Psoas muscle (tissue), 8 donors: ENCODE measurements around the gene C14orf119. TPM values are rescaled to one million over a fixed set of nuclear protein-coding genes. Genes with fewer than 3 reads are reported as not detected.

Experiments used
- ATAC-seq, 4 donors: fragments of 200-7000 bp; cut with Tn5 transposase; one replicate each; pipeline ENCODE4 v1.9.1; 2020; ENCODE audit warnings: moderate library complexity in 3 of 4, mild to moderate bottlenecking in 2 of 4
- DNase-seq, 2 donors: peaks; one replicate each; pipeline ENCODE4 v3.0.0-alpha.2; 2020
- H3K27ac ChIP-seq: fragments of 200-600 bp; one replicate; pipeline ENCODE4 v1.8.0; 2022
- H3K27me3 ChIP-seq, 3 donors: fragments of 200-600 bp in 1 of 3; one replicate each; pipeline versions ENCODE4 v1.6.1 to v1.8.0; 2013 to 2022; ENCODE audit warnings: low read length in 2 of 3, mild to moderate bottlenecking in 2 of 3, moderate library complexity in 1 of 3; ENCODE audit not compliant: insufficient read depth in 3 of 3
- H3K36me3 ChIP-seq, 2 donors: fragments of 200-600 bp in 1 of 2; one replicate each; pipeline versions ENCODE4 v1.6.1 to v1.8.0; 2013 to 2022; ENCODE audit warnings: low read depth in 1 of 2, mild to moderate bottlenecking in 1 of 2, moderate library complexity in 1 of 2; ENCODE audit not compliant: insufficient read depth in 1 of 2
- H3K4me1 ChIP-seq: fragments of 200-600 bp; one replicate; pipeline ENCODE4 v1.8.0; 2022
- H3K4me3 ChIP-seq: fragments of 200-600 bp; one replicate; pipeline ENCODE4 v1.8.0; 2022; ENCODE audit warnings: mild to moderate bottlenecking
- H3K9me3 ChIP-seq: fragments of 200-600 bp; one replicate; pipeline ENCODE4 v1.8.0; 2022
- CTCF ChIP-seq: fragments of 200-600 bp; IDR thresholded peaks from one replicate; pipeline ENCODE4 v1.8.0; 2022; ENCODE audit warnings: antibody characterized with exemption
- WGBS, 3 donors: extraction: QIAGEN DNeasy Blood & Tissue Kit; methylation state at CpG; one replicate each; pipeline versions ENCODE4 v1.1.6 to v1.1.7; 2013; 5-methylcytosine and 5-hydroxymethylcytosine counted together
- intact Hi-C, 2 donors: fragments of 100-400 bp; cut with DNase I; formaldehyde crosslinking; loops; one replicate each; pipeline versions ENCODE4 v1.11.0 to v1.14.2; 2022
- polyA plus RNA-seq, 3 donors: library from polyadenylated mRNA; stranded (reverse); fragments of 200-250 nt; gene quantifications; one replicate each; pipeline ENCODE4 v1.2.3, GENCODE V29; 2013
- total RNA-seq, 4 donors: library from RNA; stranded (reverse); fragmentation: NEBNext Ultra II Directional in 2 of 4; extraction: Animal tissue kit (Norgen Biotek cat#: 25700) in 2 of 4; gene quantifications; one replicate each; pipeline versions ENCODE4 v1.2.1 to v1.2.4, GENCODE V29; 2021 to 2023
- donor health status: healthy with polysubstance abuse.
- donor health status: DM: no; HTN: no; CAD: no; lungs with moderate emphysema.
- donor health status: Bipolar disorder and iron deficiency.
- donor health status: healthy.
- donor health status: DM: yes; HTN: yes; CAD: no.
- donor health status: DM: no; HTN: no; CAD: no.
- donor health status: DM: no; HTN: no; CAD: no.
- donor health status: DM: yes; HTN: yes; CAD: no.

Gene C14orf119
- total and polyA plus RNA-seq, 7 donors: 23.2 to 65.3 (median 28.8) TPM

- intact Hi-C loops: loop anchor here in 1 of 2 donors (5.0 kb wide), 1 partner anchor 159 kb away; no protein-coding TSS in a partner anchor
- Histone ChIP-seq H3K4me1 (peaks cover 18% of the 10 kb centered on the region), H3K9me3 (no peaks in the 10 kb centered on the region), H3K27me3 (peaks cover 0 to 3% (median 0%) of the 10 kb centered on the region in 3 donors), H3K27ac (no peak within 1 kb of the TSS), H3K4me3 (no peak within 1 kb of the TSS), H3K36me3 (no peaks in the 10 kb centered on the region)
- WGBS, 3 donors: 69 to 77% (median 77%) methylated on average over 25 to 32 of the region's 32 CpGs
- no peak for TF ChIP-seq CTCF
- ATAC-seq: no peak
- no peak for DNase-seq
Observed at GRCh38 chr14:23118506-23119362, 23.4 kb downstream of the C14orf119 start, which contains the start of gene CEBPE. Gene CEBPE (minus strand): TSS chr14:23119255. CDS start chr14:23119091, 164 bp downstream.

GRCh38 chr14:23119363-23120327 is 24.3 kb downstream of the C14orf119 start:
- no peaks in the 10 kb centered on the region for H3K36me3 ChIP-seq
- H3K9me3 ChIP-seq: no peaks in the 10 kb centered on the region
- H3K27ac ChIP-seq: no peak overlapping the region
- H3K27me3 ChIP-seq: no peaks in the 10 kb centered on the region
- no peak overlapping the region for H3K4me3 ChIP-seq
- DNase-seq (no peak), ATAC-seq (no peak)
- WGBS, 3 donors: 74 to 81% (median 75%) methylated on average over 16 of the region's 16 CpGs
- intact Hi-C loops: loop anchor here (1.0 to 10.0 kb wide), 4 partner anchors 67 to 175 kb away; no protein-coding TSS in a partner anchor
- TF ChIP-seq CTCF: no peak
- H3K4me1 ChIP-seq: peaks cover 23% of the 10 kb centered on the region

- Histone ChIP-seq H3K9me3 (no peaks in the 10 kb centered on the region), H3K27ac (no peak overlapping the region), H3K4me3 (no peak overlapping the region), H3K36me3 (no peaks in the 10 kb centered on the region), H3K4me1 (peaks cover 21% of the 10 kb centered on the region), H3K27me3 (no peaks in the 10 kb centered on the region)
- peak; percentile 100 for TF ChIP-seq CTCF
- DNase-seq (peak; percentile 88 to 94), ATAC-seq (peak; percentile 74 to 94 (median 82))
- intact Hi-C loops: loop anchor here (1.0 to 10.0 kb wide), 3 partner anchors 66 to 174 kb away; no protein-coding TSS in a partner anchor
- 17 to 21% (median 19%) methylated on average over 9 of the region's 9 CpGs for WGBS, 3 donors
Observed at GRCh38 chr14:23120541-23121251, 25.4 kb downstream of the C14orf119 start.

- no peaks in the 10 kb centered on the region for H3K36me3 ChIP-seq
- peak overlapping the region; percentile 25 for H3K27ac ChIP-seq
- no peaks in the 10 kb centered on the region for H3K9me3 ChIP-seq
- H3K4me1 ChIP-seq: peaks cover 27% of the 10 kb centered on the region
- 24 to 45% (median 27%) methylated on average over 6 of the region's 6 CpGs for WGBS, 3 donors
- TF ChIP-seq CTCF: no peak
- H3K27me3 ChIP-seq: no peaks in the 10 kb centered on the region
- peak in 1 of 2 donors; percentile 42 for DNase-seq
- H3K4me3 ChIP-seq: no peak overlapping the region
- intact Hi-C loops: loop anchor here (2.0 to 10.0 kb wide), 2 partner anchors 65 to 173 kb away; no protein-coding TSS in a partner anchor
- peak in 3 of 4 donors; percentile 11 to 20 (median 16) for ATAC-seq
Observed at GRCh38 chr14:23121361-23121771, 26.1 kb downstream of the C14orf119 start.
